ENCODE measurements around the gene MTX1. TPM values are rescaled to one million over a fixed set of nuclear protein-coding genes. Genes with fewer than 3 reads are reported as not detected.
"Not testable (repeated sequence)": the region's sequence is repeated elsewhere in the genome, so short reads cannot be mapped to it uniquely, and the experiment has no call there.

The MTX1 gene
- polyA plus RNA-seq, 1 donor = 38.6 TPM

DNA sequence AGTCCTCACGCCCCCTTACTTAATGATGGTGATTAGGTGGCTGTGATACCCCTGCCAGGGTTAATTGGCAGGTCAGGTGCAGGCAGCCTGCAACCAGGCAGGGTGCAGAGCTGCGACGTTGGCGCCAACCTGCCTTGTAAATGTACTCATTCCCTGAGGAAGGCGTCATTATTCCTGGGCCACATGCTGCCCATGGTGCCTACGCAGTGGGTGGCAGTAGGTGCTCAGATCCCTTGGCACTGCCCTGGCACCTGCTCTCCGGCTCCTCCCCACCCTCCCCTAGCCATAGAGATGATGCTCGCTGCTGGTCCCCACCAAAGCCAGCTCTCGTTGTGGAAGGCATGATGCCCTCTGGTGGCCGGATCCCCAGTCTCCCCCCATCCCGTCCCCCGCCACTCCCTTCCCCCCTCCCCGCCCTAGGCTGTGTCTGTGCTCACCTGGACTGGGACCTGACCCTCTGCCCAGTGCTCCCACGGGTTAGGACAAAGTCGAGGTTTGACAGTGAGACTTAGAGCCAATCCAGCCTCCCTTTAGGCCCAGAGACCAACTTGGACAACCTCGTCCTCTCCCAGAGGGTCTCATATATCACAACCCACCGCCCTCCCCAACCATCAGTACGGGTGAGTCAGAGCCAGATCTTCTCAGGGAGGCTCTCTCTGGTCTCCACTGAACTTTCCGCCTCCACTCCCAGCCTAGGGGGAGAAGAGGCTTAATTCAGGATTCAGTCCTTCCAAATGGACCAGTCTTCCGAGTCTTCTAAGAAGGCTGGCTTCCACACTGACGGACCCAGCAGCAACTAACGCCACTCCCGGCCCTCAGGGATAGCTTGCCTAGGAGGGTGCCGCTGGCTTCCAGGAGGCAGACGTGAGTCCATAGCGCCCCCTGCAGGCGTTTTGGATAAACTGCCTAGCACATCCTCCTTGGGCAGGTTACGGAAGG is 41.1 kb upstream of the MTX1 start:
- peak; percentile 80 to 84 for DNase-seq

DNA sequence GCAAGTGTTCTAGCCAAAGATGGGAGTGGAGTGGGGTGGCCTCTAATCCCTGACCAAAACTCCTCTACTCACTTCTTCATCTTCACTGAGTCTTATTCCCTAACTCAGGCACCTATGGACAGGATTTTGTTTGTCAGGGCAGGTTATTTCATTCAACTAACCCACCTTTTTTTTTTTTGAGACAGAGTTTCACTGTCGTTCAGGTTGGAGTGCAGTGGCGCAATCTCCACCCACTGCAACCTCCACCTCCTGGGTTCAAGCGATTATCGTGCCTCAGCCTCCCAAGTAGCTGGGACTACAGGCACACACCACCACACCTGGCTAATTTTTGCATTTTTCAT is 40.4 kb upstream of the MTX1 start:
- Histone ChIP-seq H3K36me3 (ENCODE audit: control insufficient read depth, insufficient read depth, low read length) (peaks cover 19% of the 10 kb centered on the region), H3K4me1 (ENCODE audit: control insufficient read depth, insufficient read depth, low read length) (peaks cover 19% of the 10 kb centered on the region)
- no CpG with 5 or more reads among the region's 4 CpGs for WGBS (ENCODE audit: insufficient coverage, low lambda C conversion rate)
- not testable (repeated sequence) for H3K4me3 ChIP-seq (ENCODE audit: low read length); H3K27ac ChIP-seq (ENCODE audit: low read length); H3K9me3 ChIP-seq (ENCODE audit: control insufficient read depth, low read depth, low read length); H3K27me3 ChIP-seq (ENCODE audit: control insufficient read depth, insufficient read depth, low read length); DNase-seq

More for the DNA sequence above, 41.1 kb upstream of the MTX1 start:
- Histone ChIP-seq H3K36me3 (ENCODE audit: control insufficient read depth, insufficient read depth, low read length) (peaks cover 19% of the 10 kb centered on the region), H3K4me3 (ENCODE audit: low read length) (peak overlapping the region; percentile 17), H3K4me1 (ENCODE audit: control insufficient read depth, insufficient read depth, low read length) (peaks cover 18% of the 10 kb centered on the region), H3K9me3 (ENCODE audit: control insufficient read depth, low read depth, low read length) (no peaks in the 10 kb centered on the region), H3K27ac (ENCODE audit: low read length) (peak overlapping the region; percentile 62), H3K27me3 (ENCODE audit: control insufficient read depth, insufficient read depth, low read length) (no peaks in the 10 kb centered on the region)
- no CpG with 5 or more reads among the region's 28 CpGs for WGBS (ENCODE audit: insufficient coverage, low lambda C conversion rate)

DNA sequence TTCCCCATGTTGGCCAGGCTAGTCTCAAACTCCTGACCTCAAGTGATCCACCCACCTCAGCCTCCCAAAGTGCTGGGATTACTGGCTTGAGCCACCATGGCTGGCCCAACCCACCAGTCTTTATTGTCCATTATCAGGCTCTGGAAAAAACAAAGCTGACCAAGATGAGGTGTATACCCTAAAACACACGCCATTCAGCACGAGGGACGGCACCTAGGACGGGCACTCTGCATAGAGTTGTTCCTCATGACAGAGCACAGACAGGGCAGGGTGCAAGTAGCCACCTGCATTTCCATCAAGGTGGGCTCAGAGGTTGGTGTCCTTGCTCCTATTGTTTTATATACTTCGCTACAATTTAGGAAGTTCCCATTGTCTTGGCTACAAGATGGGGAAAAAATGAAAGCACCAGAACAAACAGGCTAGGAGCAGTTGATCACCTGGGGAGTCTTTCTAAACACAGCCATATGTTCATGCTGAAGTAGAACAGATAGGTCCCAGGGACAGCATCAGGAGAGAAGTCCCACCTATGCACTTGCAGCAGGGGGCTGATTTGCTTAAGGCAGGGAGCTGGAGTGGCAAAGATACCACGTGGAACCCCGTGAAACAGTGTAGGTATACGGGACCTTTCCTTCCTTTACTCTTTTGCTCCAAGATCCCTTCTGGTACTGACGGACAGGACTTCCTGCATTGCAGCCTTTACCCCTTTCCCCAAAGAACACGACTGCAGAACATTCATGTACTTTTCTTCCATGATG is 39.9 kb upstream of the MTX1 start:
- no peak for DNase-seq
- H3K4me1 ChIP-seq (ENCODE audit: control insufficient read depth, insufficient read depth, low read length) = peaks cover 19% of the 10 kb centered on the region
- peaks cover 4% of the 10 kb centered on the region for H3K27me3 ChIP-seq (ENCODE audit: control insufficient read depth, insufficient read depth, low read length)
- no peak overlapping the region for H3K27ac ChIP-seq (ENCODE audit: low read length)
- H3K9me3 ChIP-seq (ENCODE audit: control insufficient read depth, low read depth, low read length) = no peaks in the 10 kb centered on the region
- WGBS (ENCODE audit: insufficient coverage, low lambda C conversion rate) = no CpG with 5 or more reads among the region's 10 CpGs
- H3K36me3 ChIP-seq (ENCODE audit: control insufficient read depth, insufficient read depth, low read length) = peaks cover 19% of the 10 kb centered on the region
- H3K4me3 ChIP-seq (ENCODE audit: low read length) = no peak overlapping the region

DNA sequence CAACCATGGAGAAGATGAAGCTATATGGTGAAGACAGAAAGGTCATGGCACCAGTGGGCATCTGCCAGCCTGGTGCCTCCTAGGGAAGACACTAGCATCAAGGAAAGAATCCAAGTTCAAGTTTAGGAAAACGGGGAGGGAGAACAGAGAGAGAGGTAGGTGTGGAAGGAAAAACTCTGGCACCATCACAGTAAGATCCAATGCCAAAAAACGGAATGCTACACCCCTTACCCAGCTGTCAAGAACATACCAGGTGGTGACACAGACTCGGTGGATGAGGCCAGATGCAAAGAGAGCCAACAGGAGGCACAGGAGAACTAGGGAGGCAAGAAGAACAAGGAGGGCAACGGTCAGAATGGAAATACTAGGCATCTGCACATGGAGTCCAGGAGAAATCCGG is 39.0 kb upstream of the MTX1 start:
- no peak for DNase-seq
- H3K4me1 ChIP-seq (ENCODE audit: control insufficient read depth, insufficient read depth, low read length) = peaks cover 19% of the 10 kb centered on the region
- peaks cover 19% of the 10 kb centered on the region for H3K36me3 ChIP-seq (ENCODE audit: control insufficient read depth, insufficient read depth, low read length)
- H3K27me3 ChIP-seq (ENCODE audit: control insufficient read depth, insufficient read depth, low read length) = peaks cover 12% of the 10 kb centered on the region
- no peak overlapping the region for H3K27ac ChIP-seq (ENCODE audit: low read length)
- WGBS (ENCODE audit: insufficient coverage, low lambda C conversion rate) = 100% methylated on average over 2 of the region's 5 CpGs
- H3K4me3 ChIP-seq (ENCODE audit: low read length) = no peak overlapping the region
- no peaks in the 10 kb centered on the region for H3K9me3 ChIP-seq (ENCODE audit: control insufficient read depth, low read depth, low read length)

DNA sequence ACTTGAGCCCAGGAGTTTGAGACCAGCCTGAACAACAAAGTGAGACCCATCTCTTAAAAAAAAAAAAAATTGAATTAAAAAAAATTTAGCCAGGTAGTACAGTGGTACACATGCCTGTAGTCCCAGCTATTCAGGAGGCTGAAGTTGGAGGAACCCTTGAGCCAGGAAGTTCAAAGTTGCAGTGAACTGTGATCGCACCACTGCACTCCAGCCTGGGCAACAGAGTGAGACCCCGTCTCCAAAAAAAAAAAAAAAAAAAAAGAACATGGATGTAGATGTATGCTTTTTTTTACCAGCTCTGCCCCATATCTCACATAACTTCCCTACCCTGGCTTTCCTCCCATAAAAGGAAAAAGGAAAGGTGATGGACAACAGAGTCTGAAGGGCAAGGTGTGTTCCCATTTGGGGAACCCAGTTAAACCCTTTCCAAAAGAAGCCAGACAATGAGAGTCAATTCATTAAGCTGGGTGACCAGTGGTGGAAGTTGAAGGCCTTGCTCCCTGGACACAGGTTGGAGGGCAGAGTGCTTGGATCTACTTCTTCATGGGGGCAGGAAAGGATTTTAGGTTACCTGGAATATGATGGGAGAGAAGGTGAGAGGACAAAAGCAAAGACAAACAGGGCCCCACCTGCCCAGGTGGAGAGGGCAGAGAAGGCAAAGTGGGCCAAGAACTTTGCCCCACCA is 38.3 kb upstream of the MTX1 start:
- Histone ChIP-seq H3K27me3 (ENCODE audit: control insufficient read depth, insufficient read depth, low read length) (peaks cover 19% of the 10 kb centered on the region), H3K4me3 (ENCODE audit: low read length) (no peak overlapping the region), H3K27ac (ENCODE audit: low read length) (no peak overlapping the region), H3K4me1 (ENCODE audit: control insufficient read depth, insufficient read depth, low read length) (peaks cover 19% of the 10 kb centered on the region), H3K36me3 (ENCODE audit: control insufficient read depth, insufficient read depth, low read length) (peaks cover 19% of the 10 kb centered on the region), H3K9me3 (ENCODE audit: control insufficient read depth, low read depth, low read length) (no peaks in the 10 kb centered on the region)
- WGBS (ENCODE audit: insufficient coverage, low lambda C conversion rate) = no CpG with 5 or more reads among the region's 2 CpGs
- no peak for DNase-seq

DNA sequence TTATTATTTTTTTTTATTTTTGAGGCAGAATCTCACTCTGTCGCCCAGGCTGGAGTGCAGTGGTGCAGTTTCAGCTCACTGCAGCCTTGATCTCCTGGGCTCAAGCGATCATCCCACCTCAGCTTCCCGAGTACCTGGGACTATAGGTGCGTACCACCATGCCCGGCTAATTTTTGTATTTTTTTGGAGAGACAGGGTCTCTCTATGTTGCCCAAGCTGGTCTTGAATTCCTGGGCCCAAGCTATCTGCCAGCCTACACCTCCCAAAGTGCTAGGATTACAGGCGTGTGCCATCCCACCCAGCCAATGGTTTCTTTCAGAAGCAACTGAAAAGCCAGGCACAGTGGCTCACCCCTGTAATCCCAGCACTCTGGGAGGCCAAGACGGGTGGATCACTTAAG is 37.7 kb upstream of the MTX1 start:
- Histone ChIP-seq H3K9me3 (ENCODE audit: control insufficient read depth, low read depth, low read length) (no peaks in the 10 kb centered on the region), H3K4me3 (ENCODE audit: low read length) (no peak overlapping the region), H3K27ac (ENCODE audit: low read length) (no peak overlapping the region), H3K27me3 (ENCODE audit: control insufficient read depth, insufficient read depth, low read length) (peaks cover 23% of the 10 kb centered on the region), H3K4me1 (ENCODE audit: control insufficient read depth, insufficient read depth, low read length) (peaks cover 19% of the 10 kb centered on the region), H3K36me3 (ENCODE audit: control insufficient read depth, insufficient read depth, low read length) (peaks cover 19% of the 10 kb centered on the region)
- DNase-seq = no peak
- WGBS (ENCODE audit: insufficient coverage, low lambda C conversion rate) = no CpG with 5 or more reads among the region's 7 CpGs

DNA sequence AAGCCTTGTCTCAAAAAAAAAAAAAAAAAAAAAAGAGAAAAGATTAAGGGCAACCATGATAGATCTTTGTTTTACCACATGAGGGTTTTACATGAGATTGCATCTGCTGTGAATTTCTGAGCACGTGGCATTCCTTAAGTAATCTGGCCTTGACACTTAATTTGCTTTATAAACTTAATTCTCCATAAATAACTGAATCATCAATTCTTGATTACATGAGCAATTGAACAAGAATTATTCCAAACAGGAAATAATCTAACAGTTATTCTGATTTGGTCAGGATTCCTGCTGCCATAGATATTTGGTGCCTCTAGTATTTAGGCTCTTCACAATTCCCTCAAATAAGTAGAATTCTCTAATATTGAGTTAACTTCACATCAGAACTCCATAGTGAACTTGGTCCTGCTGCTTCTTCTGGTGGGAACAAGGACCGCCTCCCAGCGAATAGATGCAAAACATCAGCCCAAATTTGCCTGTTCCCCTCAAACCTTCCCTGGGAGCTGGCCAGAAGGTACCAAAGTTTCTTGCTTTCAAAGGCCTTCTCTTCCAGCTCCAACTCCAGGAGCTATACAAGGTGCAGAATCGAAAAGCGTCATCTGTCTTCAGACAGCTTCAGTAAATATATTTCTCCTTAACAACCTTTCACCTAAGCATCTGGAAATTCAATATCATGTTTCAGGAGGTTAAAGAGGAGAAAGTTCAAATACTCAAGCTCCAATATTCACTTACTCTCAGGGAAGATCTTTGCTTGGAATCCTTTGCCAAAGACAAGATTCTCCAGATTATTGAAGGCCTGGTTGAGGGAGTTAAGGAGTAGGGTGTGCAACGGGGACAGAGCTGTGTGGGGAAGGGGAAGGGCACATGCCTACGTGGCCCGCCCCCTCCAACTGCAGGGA is 36.4 kb upstream of the MTX1 start:
- WGBS (ENCODE audit: insufficient coverage, low lambda C conversion rate) = 100% methylated on average over 1 of the region's 8 CpGs
- Histone ChIP-seq H3K36me3 (ENCODE audit: control insufficient read depth, insufficient read depth, low read length) (peaks cover 19% of the 10 kb centered on the region), H3K4me1 (ENCODE audit: control insufficient read depth, insufficient read depth, low read length) (peaks cover 21% of the 10 kb centered on the region), H3K9me3 (ENCODE audit: control insufficient read depth, low read depth, low read length) (no peaks in the 10 kb centered on the region), H3K27ac (ENCODE audit: low read length) (peak overlapping the region; percentile 65), H3K4me3 (ENCODE audit: low read length) (peak overlapping the region; percentile 87), H3K27me3 (ENCODE audit: control insufficient read depth, insufficient read depth, low read length) (peaks cover 23% of the 10 kb centered on the region)
- no peak for DNase-seq

DNA sequence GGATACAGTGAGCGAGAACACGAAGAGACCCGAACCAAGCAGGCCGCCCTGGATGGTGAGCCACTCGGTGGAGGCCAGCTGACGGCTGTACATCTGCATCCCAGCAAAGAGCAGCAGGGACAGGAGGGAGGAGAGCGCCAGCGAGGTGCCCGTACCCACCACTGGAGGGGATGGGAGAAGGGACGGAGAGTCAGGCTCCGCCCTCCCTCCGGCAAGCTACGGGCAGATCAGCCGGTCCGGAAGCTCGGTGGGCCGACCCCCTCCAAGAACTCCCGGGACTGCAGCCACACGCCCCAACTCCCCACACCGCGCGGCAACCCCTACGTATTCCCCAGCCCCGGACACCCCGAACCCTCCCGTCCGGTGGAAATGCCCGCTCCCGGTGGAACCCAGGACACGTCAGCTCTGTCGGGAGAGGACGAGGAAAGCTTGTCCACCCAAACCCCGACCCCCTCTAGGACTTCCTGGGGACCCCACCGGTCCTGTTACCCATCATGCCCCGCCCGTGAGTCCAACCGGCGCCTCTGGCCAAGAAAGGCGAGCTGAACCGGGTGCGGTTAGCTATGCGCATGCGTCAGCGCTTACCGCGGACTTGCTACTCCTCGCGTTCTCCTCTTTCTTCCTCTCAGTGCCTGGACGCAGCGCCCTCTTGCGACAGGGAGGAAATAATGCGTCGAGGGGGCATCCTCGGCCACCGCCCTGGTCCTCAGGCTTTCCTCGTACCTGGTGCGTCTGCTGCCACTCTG is 35.6 kb upstream of the MTX1 start, which contains the start of gene KRTCAP2:
Gene KRTCAP2 (minus strand): TSS at position 573 of the 746 bp plus-strand sequence. CDS start 80 bp downstream, at position 493.
- Histone ChIP-seq H3K27ac (ENCODE audit: low read length) (peak within 1 kb of the TSS; percentile 65), H3K27me3 (ENCODE audit: control insufficient read depth, insufficient read depth, low read length) (peaks cover 23% of the 10 kb centered on the region), H3K36me3 (ENCODE audit: control insufficient read depth, insufficient read depth, low read length) (peaks cover 19% of the 10 kb centered on the region), H3K4me1 (ENCODE audit: control insufficient read depth, insufficient read depth, low read length) (peaks cover 14% of the 10 kb centered on the region), H3K9me3 (ENCODE audit: control insufficient read depth, low read depth, low read length) (no peaks in the 10 kb centered on the region), H3K4me3 (ENCODE audit: low read length) (peak within 1 kb of the TSS; percentile 87)
- WGBS (ENCODE audit: insufficient coverage, low lambda C conversion rate) = no CpG with 5 or more reads among the region's 57 CpGs
- peak; percentile 94 to 96 for DNase-seq
